ENCODE measurements around the gene MANF. TPM values are rescaled to one million over a fixed set of nuclear protein-coding genes. Genes with fewer than 3 reads are reported as not detected.

MANF gene
- total and polyA plus RNA-seq, 2 of the 4 experiments (the other 2 are of a cell fraction) = 65.4 to 122 TPM

GRCh38 chr3:51429138-51429537 is 44.0 kb downstream of the MANF start:
- H3K4me3 ChIP-seq (ENCODE audit: insufficient read depth, low read depth, low read length) = no peak overlapping the region
- no peak overlapping the region for H2BK120ac ChIP-seq (ENCODE audit: low read depth, low read length)
- H2BK15ac ChIP-seq (ENCODE audit: low read depth, low read length) = no peak overlapping the region
- no peak overlapping the region for H3K18ac ChIP-seq (ENCODE audit: low read depth, low read length)
- H3K14ac ChIP-seq (replicated peaks; ENCODE audit: low read depth, low read length) = no peak overlapping the region
- no peak overlapping the region for H4K5ac ChIP-seq (ENCODE audit: low read depth, low read length)
- H3K27me3 ChIP-seq (ENCODE audit: control insufficient read depth, insufficient read depth, low read length) = no peaks in the 10 kb centered on the region
- no peak overlapping the region for H3K9ac ChIP-seq (ENCODE audit: low read depth, low read length)
- peaks cover 0 to 2% of the 10 kb centered on the region in 2 experiments; a peak in 3 of 4 replicates for H3K79me1 ChIP-seq (ENCODE audit: low read depth in 1 of 2, low read length in 2 of 2)
- no peak overlapping the region for H3K27ac ChIP-seq (ENCODE audit: insufficient read depth, low read length)
- CTCF ChIA-PET = no interaction called here
- H3K9me1 ChIP-seq (ENCODE audit: insufficient read depth, low read length) = no peaks in the 10 kb centered on the region
- no TSS peak for BruUV-seq (replicated peaks)
- no peaks in the 10 kb centered on the region for H3K9me3 ChIP-seq (ENCODE audit: control insufficient read depth, insufficient read depth, low read length)
- H2AK9ac ChIP-seq (replicated peaks; ENCODE audit: low read depth, low read length, poor library complexity) = no peak overlapping the region
- in situ Hi-C loops (cut with MboI; ENCODE audit: low sequenced_read_pairs) (no loop called here), intact Hi-C loops (cut with micrococcal nuclease) (no loop called here), dilution Hi-C loops (cut with HindIII; ENCODE audit: low sequenced_read_pairs, unreplicated experiment) (no loop called here)
- no peak overlapping the region for H2BK20ac ChIP-seq (ENCODE audit: low read depth, low read length)
- no peak overlapping the region for H3K56ac ChIP-seq (ENCODE audit: extremely low read depth, insufficient read depth, low read length)
- WGBS, 2 experiments (ENCODE audit: extremely low coverage in 2 of 2, insufficient read length in 1 of 2) = no CpG with 5 or more reads among the region's 3 CpGs
- H4K20me1 ChIP-seq (ENCODE audit: insufficient read depth, low read length) = no peaks in the 10 kb centered on the region
- no peak for TF ChIP-seq CHD1 (IDR thresholded peaks at IDR 0.05; ENCODE audit: low read depth, low read length)
- TF ChIP-seq RFX5 (IDR thresholded peaks at IDR 0.05; ENCODE audit: low read depth, low read length) = no peak
- no peak for TF ChIP-seq POLR2A (IDR thresholded peaks at IDR 0.05; ENCODE audit: low read depth, low read length)
- no peak for TF ChIP-seq BHLHE40 (IDR thresholded peaks at IDR 0.05; ENCODE audit: low read depth, low read length)
- no peak for TF ChIP-seq NFE2L2 (IDR thresholded peaks at IDR 0.05; ENCODE audit: low read depth, low read length)
- no peak for TF ChIP-seq USF2 (IDR thresholded peaks at IDR 0.05; ENCODE audit: low read depth, low read length)
- peak; percentile 10; the same call in 1 of the 2 replicates for TF ChIP-seq CEBPB (IDR thresholded peaks at IDR 0.05; ENCODE audit: low read depth, low read length)
- TF ChIP-seq MAZ (IDR thresholded peaks at IDR 0.05; ENCODE audit: borderline replicate concordance, low read depth, low read length) = no peak
- POLR2A ChIA-PET (ENCODE audit: unreplicated experiment) = no interaction called here
- peaks cover 13% of the 10 kb centered on the region for H3K36me3 ChIP-seq (ENCODE audit: control insufficient read depth, insufficient read depth, low read length)
- no peak overlapping the region for H3K4me2 ChIP-seq (ENCODE audit: low read depth, low read length)
- no peak overlapping the region for H2BK5ac ChIP-seq (ENCODE audit: low read depth, low read length, poor library complexity, severe bottlenecking)
- no peak overlapping the region for H2AFZ ChIP-seq (replicated peaks; ENCODE audit: low read length, poor library complexity)
- no peaks in the 10 kb centered on the region for H3K4me1 ChIP-seq (ENCODE audit: control insufficient read depth, insufficient read depth, low read length)
- no peak overlapping the region for H3K23ac ChIP-seq (ENCODE audit: low read depth, low read length)
- H4K8ac ChIP-seq (ENCODE audit: low read depth in 2 of 2, low read length in 2 of 2) = no peak overlapping the region
- no peak overlapping the region for H4K91ac ChIP-seq (ENCODE audit: insufficient read depth, low read depth, low read length)
- no peak overlapping the region for H2AK5ac ChIP-seq (ENCODE audit: low read depth, low read length)
- ATAC-seq (ENCODE audit: low read depth) (no peak), DNase-seq (no peak)
- H3K4ac ChIP-seq (ENCODE audit: low read depth, low read length) = no peak overlapping the region

Data from IMR-90 (cell line).